Fibroblast of pulmonary artery (primary cell): Measurements from ENCODE around the gene DUOX1.
"Not testable (repeated sequence)": the region's sequence is repeated elsewhere in the genome, so short reads cannot be mapped to it uniquely, and the experiment has no call there.

Source experiments
- DNase-seq: peaks from one replicate; pipeline ENCODE4 v3.0.0-alpha.2; 2010; ENCODE audit warnings: low read depth
- H3K4me3 ChIP-seq: replicated peaks from 2 replicates; pipeline ENCODE4 v1.5.1; 2011; ENCODE audit warnings: low read depth, mild to moderate bottlenecking, control low read depth, low read length, moderate library complexity
- TF ChIP-seq, protein P1 (sequence below): IDR thresholded peaks from 2 replicates; pipeline ENCODE4 v1.5.1; 2011; ENCODE audit warnings: mild to moderate bottlenecking, control low read depth, low read length, inconsistent platforms; ENCODE audit errors: missing control alignments

DUOX1 gene

GRCh38 chr15:45129651-45130129, at the start of gene DUOX1, which contains the start of gene DUOXA1:
Gene DUOX1 (plus strand): TSS chr15:45129994. CDS start chr15:45131967, 1,973 bp downstream.
Gene DUOXA1 (minus strand): TSS chr15:45129879. CDS start chr15:45123014, 6,865 bp downstream.
- TF ChIP-seq, protein P1, sequence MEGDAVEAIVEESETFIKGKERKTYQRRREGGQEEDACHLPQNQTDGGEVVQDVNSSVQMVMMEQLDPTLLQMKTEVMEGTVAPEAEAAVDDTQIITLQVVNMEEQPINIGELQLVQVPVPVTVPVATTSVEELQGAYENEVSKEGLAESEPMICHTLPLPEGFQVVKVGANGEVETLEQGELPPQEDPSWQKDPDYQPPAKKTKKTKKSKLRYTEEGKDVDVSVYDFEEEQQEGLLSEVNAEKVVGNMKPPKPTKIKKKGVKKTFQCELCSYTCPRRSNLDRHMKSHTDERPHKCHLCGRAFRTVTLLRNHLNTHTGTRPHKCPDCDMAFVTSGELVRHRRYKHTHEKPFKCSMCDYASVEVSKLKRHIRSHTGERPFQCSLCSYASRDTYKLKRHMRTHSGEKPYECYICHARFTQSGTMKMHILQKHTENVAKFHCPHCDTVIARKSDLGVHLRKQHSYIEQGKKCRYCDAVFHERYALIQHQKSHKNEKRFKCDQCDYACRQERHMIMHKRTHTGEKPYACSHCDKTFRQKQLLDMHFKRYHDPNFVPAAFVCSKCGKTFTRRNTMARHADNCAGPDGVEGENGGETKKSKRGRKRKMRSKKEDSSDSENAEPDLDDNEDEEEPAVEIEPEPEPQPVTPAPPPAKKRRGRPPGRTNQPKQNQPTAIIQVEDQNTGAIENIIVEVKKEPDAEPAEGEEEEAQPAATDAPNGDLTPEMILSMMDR, result no peak
- no peak for DNase-seq
- no peak within 1 kb of the TSS for H3K4me3 ChIP-seq

- not testable (repeated sequence) for DNase-seq, H3K4me3 ChIP-seq
These were observed 49.2 kb upstream of the DUOX1 start for GRCh38 chr15:45080593-45080992.

DNA sequence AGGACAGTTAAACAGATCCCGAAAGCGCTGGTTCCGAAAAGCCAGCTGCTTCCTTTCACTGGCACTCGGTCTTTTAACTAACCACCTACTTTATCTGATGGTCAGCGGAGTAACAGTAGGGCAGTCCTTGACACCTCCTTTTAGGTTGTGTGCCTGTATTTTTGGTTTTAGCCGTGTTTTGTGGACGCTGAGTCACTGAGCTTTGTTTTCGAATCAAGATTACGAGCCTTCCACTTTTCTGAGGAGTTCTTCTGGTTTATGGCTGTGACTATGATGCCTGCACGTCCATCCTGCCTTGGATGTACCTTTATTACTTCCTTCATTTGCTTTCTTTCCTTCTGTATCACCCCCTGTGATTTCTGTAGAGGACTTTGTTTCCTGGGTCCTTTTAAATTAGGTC, 47.4 kb upstream of the DUOX1 start:
- DNase-seq, H3K4me3 ChIP-seq: not testable (repeated sequence)

DNA sequence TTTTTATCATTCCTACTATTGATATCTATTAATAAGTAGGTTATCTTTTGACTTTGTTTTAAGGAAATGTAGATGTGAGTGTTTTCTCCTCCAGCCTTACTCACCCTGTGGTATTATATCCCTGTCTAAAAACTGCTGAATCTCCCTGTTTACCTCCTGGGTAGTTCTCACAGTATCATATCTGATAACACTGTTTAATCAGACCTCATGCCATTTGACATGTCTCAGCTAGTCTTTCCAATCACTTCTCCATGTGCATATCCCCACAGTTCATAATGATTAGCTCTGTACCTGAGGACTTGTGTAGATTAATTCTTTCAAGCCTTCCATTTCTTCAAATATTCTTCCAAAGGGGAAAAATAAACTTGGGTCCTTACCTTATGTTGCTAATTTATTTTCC, 46.6 kb upstream of the DUOX1 start:
- DNase-seq, result no peak
- no peak overlapping the region for H3K4me3 ChIP-seq
- TF ChIP-seq, protein P1, result no peak

DNA sequence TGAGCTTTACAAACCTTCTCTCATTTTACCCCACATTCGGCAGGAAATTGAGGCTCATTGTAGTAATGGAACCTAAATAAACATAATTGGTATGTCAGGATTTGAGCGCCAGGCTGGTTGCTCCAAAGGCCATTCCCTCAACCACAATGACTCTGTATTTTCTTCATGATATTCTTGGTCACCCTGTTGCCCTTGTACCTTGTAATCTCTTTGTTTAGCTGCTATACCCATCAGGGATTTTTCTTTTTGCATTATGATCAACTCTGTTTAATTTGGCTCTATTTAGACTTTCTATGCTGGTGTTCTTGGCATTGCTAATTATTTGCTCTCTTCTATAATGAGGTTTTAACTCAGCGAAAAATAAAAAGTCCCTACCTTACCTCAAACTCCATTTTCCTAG, 45.6 kb upstream of the DUOX1 start:
- TF ChIP-seq, protein P1, result no peak
- no peak overlapping the region for H3K4me3 ChIP-seq
- no peak for DNase-seq

GRCh38 chr15:45087513-45087912, 42.3 kb upstream of the DUOX1 start:
- DNase-seq, result no peak
- H3K4me3 ChIP-seq, result no peak overlapping the region
- TF ChIP-seq, protein P1, result no peak

GRCh38 chr15:45088801-45089711, 40.7 kb upstream of the DUOX1 start:
- TF ChIP-seq, protein P1, result no peak
- no peak for DNase-seq
- no peak overlapping the region for H3K4me3 ChIP-seq
